HepG2 (cell line): ENCODE measurements around the gene POLA2. TPM values are rescaled to one million over a fixed set of nuclear protein-coding genes. Genes with fewer than 3 reads are reported as not detected.

Experiments used
- ATF3 ChIP-seq: sonication (generic); formaldehyde crosslinking; IDR thresholded peaks from 2 replicates; pipeline ENCODE4 v1.4.0; 2020; ENCODE audit warnings: missing genetic modification reagents
- CHD2 ChIP-seq: IDR thresholded peaks from 2 replicates; pipeline ENCODE4 v1.6.1; 2011; ENCODE audit warnings: low read depth, low read length, improper control_type of control experiment
- HDAC2 ChIP-seq: sonication (generic); formaldehyde crosslinking; IDR thresholded peaks from 2 replicates; pipeline ENCODE4 v1.4.0; 2020; ENCODE audit warnings: missing genetic modification reagents
- MXD1 ChIP-seq: sonication (generic); formaldehyde crosslinking; IDR thresholded peaks from 2 replicates; pipeline ENCODE4 v1.4.0; 2020; ENCODE audit warnings: mild to moderate bottlenecking, missing genetic modification reagents
- NFYB ChIP-seq: sonication (generic); formaldehyde crosslinking; IDR thresholded peaks from 2 replicates; pipeline ENCODE4 v1.4.0; 2020; ENCODE audit warnings: missing genetic modification reagents
- PITX1 ChIP-seq: sonication (generic); formaldehyde crosslinking; IDR thresholded peaks from 2 replicates; pipeline ENCODE4 v1.5.1; 2020; ENCODE audit warnings: mild to moderate bottlenecking, missing genetic modification reagents
- RFXANK ChIP-seq: IDR thresholded peaks from 2 replicates; pipeline ENCODE4 v1.6.1; 2016
- SALL2 ChIP-seq: sonication (generic); formaldehyde crosslinking; IDR thresholded peaks from 2 replicates; pipeline ENCODE4 v1.8.1; 2023; ENCODE audit warnings: mild to moderate bottlenecking, missing genetic modification reagents, inconsistent platforms
- SMARCE1 ChIP-seq: fragments of 450-650 bp; IDR thresholded peaks from 2 replicates; pipeline ENCODE4 v1.6.1; 2017; ENCODE audit warnings: borderline replicate concordance
- SP1 ChIP-seq, 2 experiments: fragments of 450-650 bp in 1 of 2; sonication (generic) in 1 of 2; formaldehyde crosslinking in 1 of 2; IDR thresholded peaks; 2 replicates each; pipeline versions ENCODE4 v1.4.0 to v1.6.1; 2016 to 2020; ENCODE audit warnings: missing genetic modification reagents in 1 of 2
- TFAP4 ChIP-seq: sonication (generic); IDR thresholded peaks from 2 replicates; pipeline ENCODE4 v1.6.1; 2016; ENCODE audit warnings: low read depth, borderline replicate concordance
- TSC22D2 ChIP-seq: sonication (generic); formaldehyde crosslinking; IDR thresholded peaks from 2 replicates; pipeline ENCODE4 v1.5.1; 2020; ENCODE audit warnings: missing genetic modification reagents, mild to moderate bottlenecking, borderline replicate concordance
- ZFYVE20 ChIP-seq: sonication (generic); formaldehyde crosslinking; IDR thresholded peaks from 2 replicates; pipeline ENCODE4 v1.8.0; 2023; ENCODE audit warnings: low read depth, mild to moderate bottlenecking, moderate library complexity, missing genetic modification reagents, borderline replicate concordance
- ZIK1 ChIP-seq: sonication (generic); formaldehyde crosslinking; IDR thresholded peaks from 2 replicates; pipeline ENCODE4 v1.5.0; 2020; ENCODE audit warnings: mild to moderate bottlenecking, low read depth, missing genetic modification reagents, borderline replicate concordance
- ZMYM3 ChIP-seq: sonication (generic); formaldehyde crosslinking; IDR thresholded peaks from 2 replicates; pipeline ENCODE4 v1.5.1; 2020; ENCODE audit warnings: mild to moderate bottlenecking, missing genetic modification reagents
- ZNF160 ChIP-seq: sonication (generic); formaldehyde crosslinking; IDR thresholded peaks from 2 replicates; pipeline ENCODE4 v1.8.0; 2022; ENCODE audit warnings: mild to moderate bottlenecking, inconsistent platforms, missing genetic modification reagents
- ZNF180 ChIP-seq: sonication (generic); formaldehyde crosslinking; IDR thresholded peaks from 2 replicates; pipeline ENCODE4 v1.4.0; 2020; ENCODE audit warnings: low read depth, missing genetic modification reagents, borderline replicate concordance
- ZNF260 ChIP-seq: sonication (generic); formaldehyde crosslinking; IDR thresholded peaks from 2 replicates; pipeline ENCODE4 v1.4.0; 2020; ENCODE audit warnings: missing genetic modification reagents, low read depth, mild to moderate bottlenecking, borderline replicate concordance
- ZNF441 ChIP-seq: sonication (generic); formaldehyde crosslinking; IDR thresholded peaks from 2 replicates; pipeline ENCODE4 v1.7.0; 2021; ENCODE audit warnings: missing genetic modification reagents, borderline replicate concordance
- ZNF501 ChIP-seq: sonication (generic); formaldehyde crosslinking; IDR thresholded peaks from 2 replicates; pipeline ENCODE4 v1.5.1; 2020; ENCODE audit warnings: mild to moderate bottlenecking, moderate library complexity, missing genetic modification reagents
- ZNF569 ChIP-seq: sonication (generic); formaldehyde crosslinking; IDR thresholded peaks from 2 replicates; pipeline ENCODE4 v1.5.0; 2020; ENCODE audit warnings: mild to moderate bottlenecking, missing genetic modification reagents, moderate library complexity, borderline replicate concordance
- ZNF644 ChIP-seq: IDR thresholded peaks from 2 replicates; pipeline ENCODE4 v1.6.1; 2016; ENCODE audit warnings: low read depth
- ZNF75D ChIP-seq: sonication (generic); formaldehyde crosslinking; IDR thresholded peaks from 2 replicates; pipeline ENCODE4 v1.8.1; 2023; ENCODE audit warnings: missing genetic modification reagents, mild to moderate bottlenecking, borderline replicate concordance
- polyA plus RNA-seq, 8 experiments: library from polyadenylated mRNA; depleted of rRNA in 3 of 8; stranded (reverse) in 7 of 8; unstranded in 1 of 8; fragments of >200 nt; fragmentation: Illumina TruSeq in 4 of 8; extraction: Trizol in 4 of 8; gene quantifications; 2 replicates each; pipeline versions ENCODE4 v1.2.1 to v1.2.3, GENCODE V29; 2011 to 2016; ENCODE audit warnings: low read depth in 4 of 8, missing spikeins in 1 of 8, mixed read lengths in 1 of 8; ENCODE audit not compliant: insufficient read depth in 1 of 8
- total RNA-seq, 5 experiments: library from RNA; depleted of rRNA; stranded (reverse); fragments of >200 nt; fragmentation: Illumina TruSeq; extraction: Trizol; gene quantifications; 2 replicates each; pipeline ENCODE4 v1.2.3, GENCODE V29; 2016; ENCODE audit warnings: low read depth in 1 of 5
- TF ChIP-seq, protein P1 (sequence below): sonication (generic); formaldehyde crosslinking; IDR thresholded peaks from 2 replicates; pipeline ENCODE4 v1.8.1; 2023; ENCODE audit warnings: mild to moderate bottlenecking, missing genetic modification reagents
- TF ChIP-seq, protein P2 (sequence below): fragments of 450-650 bp; IDR thresholded peaks from 2 replicates; pipeline ENCODE4 v1.6.1; 2017
- TF ChIP-seq, protein P3 (sequence below): sonication (generic); formaldehyde crosslinking; IDR thresholded peaks from 2 replicates; pipeline ENCODE4 v1.5.1; 2020; ENCODE audit warnings: missing genetic modification reagents, mild to moderate bottlenecking, borderline replicate concordance

POLA2 gene
- total and polyA plus RNA-seq, 2 of the 13 experiments (the other 11 are each of a cell fraction or from before 2014, with no cell fraction given): 9.7 to 15.6 TPM

DNA sequence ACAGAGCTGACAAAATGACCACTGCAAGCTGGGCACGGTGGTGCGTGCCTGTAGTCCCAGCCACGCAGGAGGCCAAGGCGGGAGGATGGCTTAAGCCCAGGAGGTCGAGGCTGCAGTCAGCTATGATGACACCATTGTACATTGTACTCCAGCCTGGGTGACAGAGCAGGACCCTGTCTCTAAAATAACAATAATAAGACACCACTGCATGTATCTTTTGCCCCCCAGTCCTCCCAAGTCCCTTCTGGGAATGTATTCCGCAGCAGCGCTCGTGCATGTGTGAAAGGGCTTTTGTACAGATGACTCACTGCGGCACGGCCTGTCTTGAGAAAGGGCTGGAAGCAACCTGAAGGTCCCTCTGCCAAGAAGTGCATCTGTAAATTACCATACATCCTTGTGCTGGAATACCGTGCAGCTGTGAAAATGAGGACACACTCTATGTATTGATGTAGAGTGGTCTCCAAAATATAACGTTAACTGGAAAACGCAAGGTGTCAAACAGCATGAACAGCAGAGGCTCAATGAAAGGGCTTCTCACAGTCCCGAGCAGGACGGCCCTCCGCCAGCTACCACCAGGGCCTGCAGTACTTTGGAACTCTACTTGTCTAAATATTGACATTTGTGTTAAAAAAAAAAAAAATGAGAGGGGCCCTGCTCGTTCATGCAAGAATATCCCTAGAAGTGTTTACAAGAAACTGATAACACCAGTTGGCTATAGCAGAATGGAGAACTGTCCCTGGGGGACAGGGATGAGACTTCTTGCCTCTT, 43.9 kb downstream of the POLA2 start (continued):
- TF ChIP-seq, protein P1, sequence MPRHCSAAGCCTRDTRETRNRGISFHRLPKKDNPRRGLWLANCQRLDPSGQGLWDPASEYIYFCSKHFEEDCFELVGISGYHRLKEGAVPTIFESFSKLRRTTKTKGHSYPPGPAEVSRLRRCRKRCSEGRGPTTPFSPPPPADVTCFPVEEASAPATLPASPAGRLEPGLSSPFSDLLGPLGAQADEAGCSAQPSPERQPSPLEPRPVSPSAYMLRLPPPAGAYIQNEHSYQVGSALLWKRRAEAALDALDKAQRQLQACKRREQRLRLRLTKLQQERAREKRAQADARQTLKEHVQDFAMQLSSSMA (CRISPR knock-in tag): no peak
- TF ChIP-seq ZFYVE20 (CRISPR knock-in tag) (no peak), CHD2 (no peak), PITX1 (CRISPR knock-in tag) (no peak; the same call in 1 of the 2 replicates), ZNF75D (CRISPR knock-in tag) (no peak), TFAP4 (peak; percentile 43; the same call in 1 of the 2 replicates), ZNF501 (CRISPR knock-in tag) (peak; percentile 52), HDAC2 (peak; percentile 71; the same call in 1 of the 2 replicates), NFYB (no peak), ZNF180 (no peak), ZMYM3 (CRISPR knock-in tag) (peak; percentile 98), SALL2 (no peak; the same call in 1 of the 2 replicates), SP1 (IDR thresholded peaks at IDR 0.05) (no peak), SP1 (CRISPR knock-in tag; IDR thresholded peaks at IDR 0.05) (0 out of 2 replicates have a peak, but pooled peaks have one; percentile 10), ZNF644 (CRISPR knock-in tag) (peak; percentile 39), ZNF260 (CRISPR knock-in tag) (no peak), ZNF569 (CRISPR knock-in tag) (no peak), ZNF441 (no peak), TSC22D2 (no peak), ATF3 (CRISPR knock-in tag) (peak; percentile 65; the same call in 1 of the 2 replicates), ZNF160 (no peak), ZIK1 (CRISPR knock-in tag) (no peak), MXD1 (CRISPR knock-in tag) (no peak), RFXANK (CRISPR knock-in tag) (0 out of 2 replicates have a peak, but pooled peaks have one; percentile 62), SMARCE1 (no peak)
- TF ChIP-seq, protein P2, sequence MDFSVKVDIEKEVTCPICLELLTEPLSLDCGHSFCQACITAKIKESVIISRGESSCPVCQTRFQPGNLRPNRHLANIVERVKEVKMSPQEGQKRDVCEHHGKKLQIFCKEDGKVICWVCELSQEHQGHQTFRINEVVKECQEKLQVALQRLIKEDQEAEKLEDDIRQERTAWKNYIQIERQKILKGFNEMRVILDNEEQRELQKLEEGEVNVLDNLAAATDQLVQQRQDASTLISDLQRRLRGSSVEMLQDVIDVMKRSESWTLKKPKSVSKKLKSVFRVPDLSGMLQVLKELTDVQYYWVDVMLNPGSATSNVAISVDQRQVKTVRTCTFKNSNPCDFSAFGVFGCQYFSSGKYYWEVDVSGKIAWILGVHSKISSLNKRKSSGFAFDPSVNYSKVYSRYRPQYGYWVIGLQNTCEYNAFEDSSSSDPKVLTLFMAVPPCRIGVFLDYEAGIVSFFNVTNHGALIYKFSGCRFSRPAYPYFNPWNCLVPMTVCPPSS: no peak
- TF ChIP-seq, protein P3, sequence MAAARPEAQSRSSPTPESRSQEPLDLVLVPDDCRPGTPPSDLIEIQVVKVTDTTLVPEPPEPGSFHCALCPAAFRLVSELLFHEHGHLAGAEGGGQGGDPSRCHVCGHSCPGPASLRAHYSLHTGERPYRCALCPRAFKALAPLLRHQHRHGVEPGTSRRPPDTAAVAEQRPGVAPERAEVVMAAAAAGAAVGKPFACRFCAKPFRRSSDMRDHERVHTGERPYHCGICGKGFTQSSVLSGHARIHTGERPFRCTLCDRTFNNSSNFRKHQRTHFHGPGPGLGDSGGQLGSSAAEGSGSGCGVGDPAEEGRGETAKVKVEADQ (CRISPR knock-in tag): no peak
